22Rv1 (cell line): ENCODE measurements around the gene PHGDH.

Experiments used
- H3K27ac ChIP-seq: fragments of 450-650 bp; 2 replicates; pipeline ENCODE4 v1.5.1; 2017
- ZFX ChIP-seq: fragments of 450-650 bp; IDR thresholded peaks from 2 replicates; pipeline ENCODE4 v1.6.1; 2017; ENCODE audit warnings: antibody characterized with exemption, borderline replicate concordance
- TF ChIP-seq, protein P1 (sequence below): fragments of 450-650 bp; IDR thresholded peaks from 2 replicates; pipeline ENCODE4 v1.5.1; 2017; ENCODE audit warnings: mild to moderate bottlenecking

The PHGDH gene

DNA sequence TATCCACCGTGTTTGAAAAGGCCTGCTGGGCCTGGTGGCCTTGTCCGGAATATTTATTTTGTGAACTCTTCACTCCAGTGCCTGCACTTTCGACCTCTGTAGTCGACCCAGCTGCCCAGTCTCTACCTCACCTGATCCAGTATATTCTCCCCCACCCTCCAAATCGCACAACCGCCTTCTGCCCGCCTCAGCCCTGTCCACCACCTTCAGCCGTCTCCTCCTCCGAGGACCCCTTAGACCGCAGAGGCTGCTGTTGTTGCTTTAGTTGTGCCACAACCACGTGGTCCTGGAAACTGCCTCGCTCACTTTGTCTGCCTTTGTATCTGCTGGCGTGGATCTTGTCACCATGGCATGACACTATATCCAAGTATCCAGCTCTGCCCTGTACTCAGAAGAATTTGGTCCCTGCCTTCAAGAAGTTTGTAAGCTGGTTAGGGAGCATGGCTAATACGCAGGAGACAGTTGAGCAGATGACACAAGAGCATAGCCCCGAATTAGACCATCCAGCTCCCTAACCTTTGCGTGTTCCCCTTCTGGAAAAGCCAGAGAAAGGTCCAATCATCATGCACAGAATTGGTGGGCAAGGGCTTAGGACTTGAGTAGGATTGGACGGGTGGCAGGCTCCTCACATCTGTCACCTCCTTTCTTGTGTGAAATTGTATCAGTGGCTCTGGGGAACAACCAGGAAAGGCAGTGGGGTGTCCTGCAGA, 1.5 kb downstream of the PHGDH start:
- TF ChIP-seq, protein P1, sequence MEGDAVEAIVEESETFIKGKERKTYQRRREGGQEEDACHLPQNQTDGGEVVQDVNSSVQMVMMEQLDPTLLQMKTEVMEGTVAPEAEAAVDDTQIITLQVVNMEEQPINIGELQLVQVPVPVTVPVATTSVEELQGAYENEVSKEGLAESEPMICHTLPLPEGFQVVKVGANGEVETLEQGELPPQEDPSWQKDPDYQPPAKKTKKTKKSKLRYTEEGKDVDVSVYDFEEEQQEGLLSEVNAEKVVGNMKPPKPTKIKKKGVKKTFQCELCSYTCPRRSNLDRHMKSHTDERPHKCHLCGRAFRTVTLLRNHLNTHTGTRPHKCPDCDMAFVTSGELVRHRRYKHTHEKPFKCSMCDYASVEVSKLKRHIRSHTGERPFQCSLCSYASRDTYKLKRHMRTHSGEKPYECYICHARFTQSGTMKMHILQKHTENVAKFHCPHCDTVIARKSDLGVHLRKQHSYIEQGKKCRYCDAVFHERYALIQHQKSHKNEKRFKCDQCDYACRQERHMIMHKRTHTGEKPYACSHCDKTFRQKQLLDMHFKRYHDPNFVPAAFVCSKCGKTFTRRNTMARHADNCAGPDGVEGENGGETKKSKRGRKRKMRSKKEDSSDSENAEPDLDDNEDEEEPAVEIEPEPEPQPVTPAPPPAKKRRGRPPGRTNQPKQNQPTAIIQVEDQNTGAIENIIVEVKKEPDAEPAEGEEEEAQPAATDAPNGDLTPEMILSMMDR: no peak
- no peak for TF ChIP-seq ZFX
- peak overlapping the region; percentile 83 for H3K27ac ChIP-seq

DNA sequence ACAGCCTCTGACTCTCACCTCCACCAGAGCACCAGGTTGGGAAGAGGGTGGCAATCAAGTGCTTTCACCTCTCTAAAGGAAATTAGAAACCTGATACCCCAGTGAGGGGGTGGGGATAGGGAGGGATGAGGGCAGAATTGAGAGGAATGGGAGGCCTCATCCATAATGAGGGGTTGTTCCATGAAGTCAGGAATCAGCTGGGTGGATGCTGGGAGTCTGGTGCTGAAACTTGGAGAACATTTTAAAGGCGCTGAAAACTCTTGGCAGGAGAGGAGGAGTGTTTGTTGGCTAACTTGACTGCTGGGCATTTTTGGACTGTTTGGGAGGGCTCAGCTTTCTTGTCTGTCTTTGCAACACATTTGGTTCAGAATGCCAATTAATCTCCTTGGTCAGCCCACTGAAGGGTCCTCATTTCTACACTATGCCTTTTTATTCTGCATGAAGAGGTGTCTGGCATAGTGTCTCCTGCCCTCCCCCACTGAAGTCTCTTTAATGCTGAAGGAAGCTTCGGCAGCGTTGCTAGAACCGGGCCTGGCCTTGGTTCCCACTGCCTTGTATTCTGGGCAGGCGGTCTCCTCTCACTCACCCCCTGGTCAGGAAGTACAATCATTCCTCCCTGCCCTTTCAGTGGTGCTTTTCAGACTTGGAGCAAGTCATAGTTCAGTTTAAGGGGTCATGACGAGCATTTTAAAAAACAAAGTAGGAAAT, 2.2 kb downstream of the PHGDH start:
- TF ChIP-seq ZFX: no peak
- TF ChIP-seq, protein P1: no peak
- H3K27ac ChIP-seq: no peak overlapping the region

DNA sequence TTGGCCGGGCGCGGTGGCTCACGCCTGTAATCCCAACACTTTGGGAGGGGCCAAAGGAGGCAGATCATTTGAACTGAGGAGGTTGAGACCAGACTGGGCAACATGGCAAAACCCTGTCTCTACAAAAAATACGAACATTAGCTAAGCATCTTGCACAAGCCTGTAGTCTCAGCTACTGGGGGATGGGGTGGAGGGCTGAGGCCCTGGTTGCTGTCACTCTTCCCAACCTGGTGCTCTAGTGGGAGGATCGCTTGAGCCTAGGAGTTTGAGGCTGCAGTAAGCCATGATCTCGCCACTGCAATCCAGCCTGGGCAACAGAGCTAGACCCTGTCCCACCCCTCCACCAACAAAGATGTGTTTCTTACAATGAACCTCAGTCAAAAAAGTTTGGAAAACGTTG, 2.8 kb downstream of the PHGDH start:
- H3K27ac ChIP-seq: no peak overlapping the region

DNA sequence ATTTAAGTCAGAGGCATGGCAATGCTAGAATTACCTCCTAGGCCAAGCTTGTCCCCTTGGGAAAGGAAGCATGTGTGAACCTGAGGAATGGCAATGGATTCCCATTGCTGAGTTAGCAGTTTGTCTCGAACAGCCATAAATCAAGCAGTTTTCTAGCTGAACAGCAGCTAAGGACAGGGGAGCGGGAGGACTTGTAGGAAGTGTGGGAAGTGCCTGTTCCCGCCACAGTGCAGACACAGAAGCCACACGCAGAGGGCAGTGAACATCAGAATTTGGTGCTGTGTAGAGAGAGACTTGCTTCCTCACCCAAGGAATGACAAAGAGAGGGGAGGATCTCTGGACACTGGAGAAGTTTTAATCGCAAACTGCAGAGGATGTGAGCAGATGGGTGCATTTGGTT, 3.8 kb downstream of the PHGDH start:
- no peak for TF ChIP-seq ZFX
- TF ChIP-seq, protein P1: no peak
- no peak overlapping the region for H3K27ac ChIP-seq

More for the DNA sequence above, 2.8 kb downstream of the PHGDH start:
- TF ChIP-seq, protein P1: no peak
- no peak for TF ChIP-seq ZFX

DNA sequence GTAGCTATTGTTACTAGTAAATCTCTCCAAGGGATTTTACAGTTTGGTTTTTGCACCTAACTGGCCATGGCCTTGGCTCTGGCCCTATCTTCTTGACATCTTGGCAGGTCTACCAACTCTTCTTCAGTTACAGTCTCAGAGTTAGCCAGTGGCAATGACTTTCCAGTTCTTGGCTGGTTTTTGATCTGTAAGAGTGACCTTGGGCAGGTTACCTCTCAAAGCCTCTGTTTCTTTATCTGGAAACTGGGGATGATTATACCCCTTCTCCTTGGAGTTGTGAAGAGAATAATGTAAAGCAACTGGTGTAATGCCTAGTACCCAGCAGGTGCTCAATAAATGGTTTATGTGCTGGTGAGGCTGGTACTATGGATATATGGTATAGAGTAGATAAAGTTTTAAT, 6.7 kb downstream of the PHGDH start:
- H3K27ac ChIP-seq: no peak overlapping the region
- no peak for TF ChIP-seq ZFX
- TF ChIP-seq, protein P1: no peak

DNA sequence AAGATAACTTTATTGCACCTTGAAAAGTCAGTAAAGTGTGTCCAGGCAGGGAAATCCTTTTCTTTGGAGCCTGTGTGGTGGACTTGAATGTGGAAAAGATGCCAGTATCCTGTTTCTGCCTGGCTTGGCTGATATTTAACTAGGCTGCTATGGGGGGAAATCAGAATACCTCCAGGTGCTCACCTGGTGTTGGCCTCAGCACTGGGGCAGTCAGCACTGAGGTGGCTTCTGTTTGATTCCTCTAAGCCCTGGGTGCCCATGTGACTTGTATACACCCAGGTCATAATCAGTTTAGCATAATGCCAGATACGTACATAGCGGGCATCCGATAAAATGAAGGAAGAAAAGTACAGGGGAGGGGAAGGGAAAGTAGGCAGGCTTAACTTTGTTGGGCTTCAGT, 7.2 kb downstream of the PHGDH start:
- H3K27ac ChIP-seq: no peak overlapping the region
- TF ChIP-seq, protein P1: no peak
- TF ChIP-seq ZFX: no peak

DNA sequence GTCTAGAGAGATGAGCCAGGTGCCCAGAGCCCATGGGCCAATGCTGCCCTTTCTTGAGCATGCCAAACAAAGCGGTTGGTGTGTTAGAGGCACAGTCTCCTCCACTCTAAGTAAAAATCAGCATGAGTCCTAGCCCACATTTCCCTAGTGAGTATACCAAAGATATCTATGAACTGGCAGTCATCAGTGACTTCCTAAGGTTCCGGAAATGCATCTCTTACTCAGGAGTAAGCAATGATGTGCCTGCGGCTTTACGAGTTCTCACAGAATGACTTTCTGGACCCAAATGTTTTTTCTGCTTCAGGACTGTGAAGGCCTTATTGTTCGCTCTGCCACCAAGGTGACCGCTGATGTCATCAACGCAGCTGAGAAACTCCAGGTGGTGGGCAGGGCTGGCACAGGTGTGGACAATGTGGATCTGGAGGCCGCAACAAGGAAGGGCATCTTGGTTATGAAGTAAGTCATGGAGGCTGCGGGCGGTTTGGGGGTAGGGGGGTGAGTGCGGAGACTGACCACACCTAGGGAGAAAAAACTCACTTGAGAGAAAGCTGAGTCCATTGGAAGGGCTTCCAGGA, 9.2 kb downstream of the PHGDH start:
- TF ChIP-seq, protein P1: no peak
- TF ChIP-seq ZFX: no peak
- no peak overlapping the region for H3K27ac ChIP-seq
